G401 (cell line): ENCODE data around the gene MAPK8IP2. TPM values are rescaled to one million over a fixed set of nuclear protein-coding genes. Genes with fewer than 3 reads are reported as not detected.
"Not testable (repeated sequence)": the region's sequence is repeated elsewhere in the genome, so short reads cannot be mapped to it uniquely, and the experiment has no call there.

Experiments used
- DNase-seq: peaks from one replicate; pipeline ENCODE4 v3.0.0-alpha.2; 2015; ENCODE audit warnings: low spot score
- in situ Hi-C: cut with HindIII; loops from 2 replicates; pipeline ENCODE4 v1.10.0; 2016; ENCODE audit warnings: low sequenced_read_pairs, mixed read lengths
- total RNA-seq: library from RNA; depleted of rRNA; stranded (reverse); fragments of >200 nt; shearing (Covaris generic); gene quantifications from 2 replicates; pipeline ENCODE4 v1.2.3, GENCODE V29; 2014; rRNA removed

Gene MAPK8IP2
- total RNA-seq, 1 experiment from 2014 or later = 39.8 TPM

GRCh38 chr22:50659711-50660110 is 59.1 kb downstream of the MAPK8IP2 start:
- in situ Hi-C loops, DNase-seq: not testable (repeated sequence)

- no peak for DNase-seq
- in situ Hi-C loops = no loop called here
Observed at GRCh38 chr22:50660306-50660705, 59.7 kb downstream of the MAPK8IP2 start.

Other genes starting within 250 kb of the MAPK8IP2 start
- gene SBF1, start 125.8 kb upstream of the MAPK8IP2 start, total RNA-seq = 61.5 and 86.1 TPM in 2 replicates
- gene ADM2, start 119.2 kb upstream of the MAPK8IP2 start, total RNA-seq = not detected in 2 replicates
- 1.9 TPM in 1 of 2 replicates, not detected in the other for gene MIOX, start 113.9 kb upstream of the MAPK8IP2 start, total RNA-seq
- gene LMF2, start 93.1 kb upstream of the MAPK8IP2 start, total RNA-seq = 40.6 and 45.7 TPM in 2 replicates
- gene NCAPH2, start 92.6 kb upstream of the MAPK8IP2 start, total RNA-seq = 80.3 and 81.2 TPM in 2 replicates
- gene SCO2, start 75.2 kb upstream of the MAPK8IP2 start, total RNA-seq = 4.9 and 6.8 TPM in 2 replicates
- 3.1 and 4.4 TPM in 2 replicates for gene TYMP, start 70.8 kb upstream of the MAPK8IP2 start, total RNA-seq
- not detected in 2 replicates for gene KLHDC7B, start 54.9 kb upstream of the MAPK8IP2 start, total RNA-seq
- gene SYCE3, start 37.9 kb upstream of the MAPK8IP2 start, total RNA-seq = not detected in 2 replicates
- gene CPT1B, start 22.4 kb upstream of the MAPK8IP2 start, total RNA-seq = 3.4 and 5.8 TPM in 2 replicates
- 34.8 and 58.6 TPM in 2 replicates for gene CHKB, start 17.9 kb upstream of the MAPK8IP2 start, total RNA-seq
- 19.4 and 24.1 TPM in 2 replicates for gene ARSA, start 27.4 kb downstream of the MAPK8IP2 start, total RNA-seq
- gene SHANK3, start 72.0 kb downstream of the MAPK8IP2 start, total RNA-seq = 3.6 and 5.0 TPM in 2 replicates
- not detected in 2 replicates for gene ACR, start 137.4 kb downstream of the MAPK8IP2 start, total RNA-seq
- gene RABL2B, start 182.8 kb downstream of the MAPK8IP2 start, total RNA-seq = 21.1 and 24.8 TPM in 2 replicates